Measurements from ENCODE around the gene PARD3. TPM values are rescaled to one million over a fixed set of nuclear protein-coding genes. Genes with fewer than 3 reads are reported as not detected.

PARD3 gene
- total RNA-seq, 1 donor from 2014 or later: 26.0 TPM

- Mint-ChIP-seq H3K4me1 (ENCODE audit: low read depth) (peaks cover 36% of the 10 kb centered on the region), H3K27ac (ENCODE audit: unreplicated experiment) (peak overlapping the region; percentile 12), H3K36me3 (ENCODE audit: low read depth) (no peaks in the 10 kb centered on the region), H3K9me3 (ENCODE audit: low read depth) (peaks cover 9% of the 10 kb centered on the region), H3K4me3 (ENCODE audit: unreplicated experiment) (no peak overlapping the region), H3K27me3 (ENCODE audit: low read depth) (no peaks in the 10 kb centered on the region)
- no peak for DNase-seq (ENCODE audit: low spot score)
- TF ChIP-seq CTCF (IDR thresholded peaks at IDR 0.05): no peak
Measured at GRCh38 chr10:34539533-34540315, 275.4 kb downstream of the PARD3 start.

GRCh38 chr10:34538281-34538829 lies 276.7 kb downstream of the PARD3 start:
- Mint-ChIP-seq H3K27me3 (ENCODE audit: low read depth) (no peaks in the 10 kb centered on the region), H3K4me3 (ENCODE audit: unreplicated experiment) (peak overlapping the region; percentile 34), H3K4me1 (ENCODE audit: low read depth) (peaks cover 36% of the 10 kb centered on the region), H3K27ac (ENCODE audit: unreplicated experiment) (peak overlapping the region; percentile 80), H3K36me3 (ENCODE audit: low read depth) (no peaks in the 10 kb centered on the region), H3K9me3 (ENCODE audit: low read depth) (peaks cover 9% of the 10 kb centered on the region)
- TF ChIP-seq CTCF (IDR thresholded peaks at IDR 0.05): no peak
- DNase-seq (ENCODE audit: low spot score): no peak

- H3K4me3 Mint-ChIP-seq (ENCODE audit: unreplicated experiment): no peak overlapping the region
- H3K36me3 Mint-ChIP-seq (ENCODE audit: low read depth): no peaks in the 10 kb centered on the region
- H3K9me3 Mint-ChIP-seq (ENCODE audit: low read depth): peaks cover 9% of the 10 kb centered on the region
- H3K27ac Mint-ChIP-seq (ENCODE audit: unreplicated experiment): peak overlapping the region; percentile 10
- TF ChIP-seq CTCF (IDR thresholded peaks at IDR 0.05): no peak
- peaks cover 36% of the 10 kb centered on the region for H3K4me1 Mint-ChIP-seq (ENCODE audit: low read depth)
- no peak for DNase-seq (ENCODE audit: low spot score)
- no peaks in the 10 kb centered on the region for H3K27me3 Mint-ChIP-seq (ENCODE audit: low read depth)
Measured at GRCh38 chr10:34537629-34538231, 277.4 kb downstream of the PARD3 start.

GRCh38 chr10:34535872-34536271 lies 279.2 kb downstream of the PARD3 start:
- DNase-seq (ENCODE audit: low spot score): no peak
- no peak overlapping the region for H3K4me3 Mint-ChIP-seq (ENCODE audit: unreplicated experiment)
- H3K27me3 Mint-ChIP-seq (ENCODE audit: low read depth): no peaks in the 10 kb centered on the region
- H3K36me3 Mint-ChIP-seq (ENCODE audit: low read depth): peaks cover 4% of the 10 kb centered on the region
- TF ChIP-seq CTCF (IDR thresholded peaks at IDR 0.05): no peak
- no peak overlapping the region for H3K27ac Mint-ChIP-seq (ENCODE audit: unreplicated experiment)
- peaks cover 22% of the 10 kb centered on the region for H3K9me3 Mint-ChIP-seq (ENCODE audit: low read depth)
- H3K4me1 Mint-ChIP-seq (ENCODE audit: low read depth): peaks cover 36% of the 10 kb centered on the region

- Mint-ChIP-seq H3K27ac (ENCODE audit: unreplicated experiment) (no peak overlapping the region), H3K4me3 (ENCODE audit: unreplicated experiment) (no peak overlapping the region), H3K4me1 (ENCODE audit: low read depth) (peaks cover 39% of the 10 kb centered on the region), H3K9me3 (ENCODE audit: low read depth) (peaks cover 24% of the 10 kb centered on the region), H3K27me3 (ENCODE audit: low read depth) (no peaks in the 10 kb centered on the region), H3K36me3 (ENCODE audit: low read depth) (peaks cover 4% of the 10 kb centered on the region)
- TF ChIP-seq CTCF (IDR thresholded peaks at IDR 0.05): no peak
- DNase-seq (ENCODE audit: low spot score): no peak
Measured at GRCh38 chr10:34530778-34531177, 284.3 kb downstream of the PARD3 start.

Data from chondrocyte (in vitro differentiated cells).